GM12865 (cell line): Measurements from ENCODE around the gene SCYGR7.
"Not testable (repeated sequence)": the region's sequence is repeated elsewhere in the genome, so short reads cannot be mapped to it uniquely, and the experiment has no call there.

Experiments used
- DNase-seq: peaks from one replicate; pipeline ENCODE4 v3.0.0; 2010; ENCODE audit warnings: low read depth
- H3K4me3 ChIP-seq: 2 replicates; pipeline ENCODE4 v1.5.1; 2011; ENCODE audit warnings: mild to moderate bottlenecking, low read depth, low read length, control low read depth
- CTCF ChIP-seq: IDR thresholded peaks from 2 replicates; pipeline ENCODE4 v1.5.1; 2011; ENCODE audit warnings: low read length, control low read depth, low read depth, inconsistent platforms; ENCODE audit not compliant: insufficient read depth; ENCODE audit errors: missing control alignments

SCYGR7 gene

GRCh38 chr2:227719641-227720040 is 8.5 kb upstream of the SCYGR7 start:
- H3K4me3 ChIP-seq, result no peak overlapping the region
- DNase-seq, result no peak
- no peak for TF ChIP-seq CTCF

- no peak for TF ChIP-seq CTCF
- no peak overlapping the region for H3K4me3 ChIP-seq
- no peak for DNase-seq
Observed at GRCh38 chr2:227720680-227721079, 7.5 kb upstream of the SCYGR7 start.

GRCh38 chr2:227722821-227723220 is 5.3 kb upstream of the SCYGR7 start:
- not testable (repeated sequence) for H3K4me3 ChIP-seq, DNase-seq

- no peak for DNase-seq
- no peak within 1 kb of the TSS for H3K4me3 ChIP-seq
- no peak for TF ChIP-seq CTCF
Observed at GRCh38 chr2:227724394-227725039, 3.6 kb upstream of the SCYGR7 start, which contains the start of gene SCYGR6. Gene SCYGR6, minus strand, starts transcription at chr2:227724757. Its CDS starts 0 bp downstream, at chr2:227724757.

- H3K4me3 ChIP-seq, result no peak overlapping the region
- no peak for TF ChIP-seq CTCF
- no peak for DNase-seq
Observed at GRCh38 chr2:227739351-227739750, 11.2 kb downstream of the SCYGR7 start.

GRCh38 chr2:227740705-227741104 is 12.6 kb downstream of the SCYGR7 start:
- peak; percentile 16 for DNase-seq
- TF ChIP-seq CTCF, result peak; percentile 3

GRCh38 chr2:227745594-227745993 is 17.5 kb downstream of the SCYGR7 start, which contains the start of gene SCYGR8:
Gene SCYGR8, plus strand, starts transcription at chr2:227745894. Its CDS starts 0 bp downstream, at chr2:227745894.
- no peak for TF ChIP-seq CTCF
- no peak within 1 kb of the TSS for H3K4me3 ChIP-seq
- no peak for DNase-seq

More at GRCh38 chr2:227740705-227741104, 12.6 kb downstream of the SCYGR7 start:
- H3K4me3 ChIP-seq, result not testable (repeated sequence)
